Stimulated activated memory B cell treated with anti-CD40 and anti-IgM and Interleukin-4, amounts not matched to agents 10 μg/mL and 1 μg/mL and 100 μg/mL, for 72 hours (primary cell): ENCODE data around the gene KCNJ10.

ENCODE experiments used
- ATAC-seq: fragments of 150-1000 bp; cut with Tn5 transposase; 2 replicates; pipeline ENCODE4 v1.10.0; 2021
- H3K27ac Mint-ChIP-seq: one replicate; pipeline ENCODE4 v1.8.0; 2022; ENCODE audit warnings: mild to moderate bottlenecking, mixed read lengths
- H3K27me3 Mint-ChIP-seq: one replicate; pipeline ENCODE4 v1.8.0; 2022; ENCODE audit warnings: mixed read lengths
- H3K36me3 Mint-ChIP-seq: one replicate; pipeline ENCODE4 v1.8.0; 2022; ENCODE audit warnings: mixed read lengths
- H3K4me1 Mint-ChIP-seq: one replicate; pipeline ENCODE4 v1.8.0; 2022; ENCODE audit warnings: mixed read lengths
- H3K4me3 Mint-ChIP-seq: one replicate; pipeline ENCODE4 v1.8.0; 2022; ENCODE audit warnings: mild to moderate bottlenecking, moderate library complexity, mixed read lengths
- H3K9me3 Mint-ChIP-seq: one replicate; pipeline ENCODE4 v1.8.0; 2022; ENCODE audit warnings: mixed read lengths

KCNJ10 gene

GRCh38 chr1:159987186-159987585 lies 82.8 kb downstream of the KCNJ10 start:
- no peak overlapping the region for H3K27ac Mint-ChIP-seq
- no peak for ATAC-seq

GRCh38 chr1:159986531-159986930 lies 83.4 kb downstream of the KCNJ10 start:
- H3K9me3 Mint-ChIP-seq = no peaks in the 10 kb centered on the region
- H3K4me3 Mint-ChIP-seq = no peak overlapping the region
- H3K27me3 Mint-ChIP-seq = peaks cover 18% of the 10 kb centered on the region
- ATAC-seq = no peak
- H3K4me1 Mint-ChIP-seq = no peaks in the 10 kb centered on the region
- H3K27ac Mint-ChIP-seq = no peak overlapping the region
- no peaks in the 10 kb centered on the region for H3K36me3 Mint-ChIP-seq

More at GRCh38 chr1:159987186-159987585, 82.8 kb downstream of the KCNJ10 start:
- peaks cover 15% of the 10 kb centered on the region for H3K27me3 Mint-ChIP-seq
- H3K36me3 Mint-ChIP-seq = no peaks in the 10 kb centered on the region
- no peak overlapping the region for H3K4me3 Mint-ChIP-seq
- no peaks in the 10 kb centered on the region for H3K4me1 Mint-ChIP-seq
- no peaks in the 10 kb centered on the region for H3K9me3 Mint-ChIP-seq

- Mint-ChIP-seq H3K4me3 (no peak overlapping the region), H3K27ac (no peak overlapping the region), H3K9me3 (no peaks in the 10 kb centered on the region), H3K4me1 (no peaks in the 10 kb centered on the region), H3K27me3 (peaks cover 20% of the 10 kb centered on the region), H3K36me3 (no peaks in the 10 kb centered on the region)
- no peak for ATAC-seq
Measured at GRCh38 chr1:159986093-159986492, 83.9 kb downstream of the KCNJ10 start.

GRCh38 chr1:159985473-159985872 lies 84.5 kb downstream of the KCNJ10 start:
- Mint-ChIP-seq H3K36me3 (no peaks in the 10 kb centered on the region), H3K4me3 (no peak overlapping the region), H3K9me3 (no peaks in the 10 kb centered on the region), H3K27ac (no peak overlapping the region), H3K4me1 (no peaks in the 10 kb centered on the region), H3K27me3 (peaks cover 26% of the 10 kb centered on the region)
- ATAC-seq = no peak

- Mint-ChIP-seq H3K27ac (no peak overlapping the region), H3K9me3 (no peaks in the 10 kb centered on the region), H3K27me3 (peaks cover 43% of the 10 kb centered on the region), H3K36me3 (no peaks in the 10 kb centered on the region), H3K4me1 (no peaks in the 10 kb centered on the region), H3K4me3 (no peak overlapping the region)
- ATAC-seq = no peak
Measured at GRCh38 chr1:159983681-159984080, 86.3 kb downstream of the KCNJ10 start.

- no peak for ATAC-seq
- Mint-ChIP-seq H3K4me1 (no peaks in the 10 kb centered on the region), H3K4me3 (no peak overlapping the region), H3K9me3 (no peaks in the 10 kb centered on the region), H3K27me3 (peaks cover 43% of the 10 kb centered on the region), H3K36me3 (no peaks in the 10 kb centered on the region), H3K27ac (no peak overlapping the region)
Measured at GRCh38 chr1:159982280-159982679, 87.7 kb downstream of the KCNJ10 start.

- no peaks in the 10 kb centered on the region for H3K9me3 Mint-ChIP-seq
- H3K4me1 Mint-ChIP-seq = no peaks in the 10 kb centered on the region
- no peak overlapping the region for H3K4me3 Mint-ChIP-seq
- peaks cover 49% of the 10 kb centered on the region for H3K27me3 Mint-ChIP-seq
- ATAC-seq = no peak
- H3K36me3 Mint-ChIP-seq = no peaks in the 10 kb centered on the region
- no peak overlapping the region for H3K27ac Mint-ChIP-seq
Measured at GRCh38 chr1:159981351-159982055, 88.5 kb downstream of the KCNJ10 start.

GRCh38 chr1:159980786-159981185 lies 89.2 kb downstream of the KCNJ10 start:
- H3K27ac Mint-ChIP-seq = no peak overlapping the region
- no peak overlapping the region for H3K4me3 Mint-ChIP-seq
- H3K36me3 Mint-ChIP-seq = no peaks in the 10 kb centered on the region
- no peak for ATAC-seq
- H3K27me3 Mint-ChIP-seq = peaks cover 52% of the 10 kb centered on the region
- no peaks in the 10 kb centered on the region for H3K9me3 Mint-ChIP-seq
- no peaks in the 10 kb centered on the region for H3K4me1 Mint-ChIP-seq

GRCh38 chr1:159980076-159980475 lies 89.9 kb downstream of the KCNJ10 start:
- no peaks in the 10 kb centered on the region for H3K4me1 Mint-ChIP-seq
- ATAC-seq = no peak
- no peak overlapping the region for H3K27ac Mint-ChIP-seq
- H3K36me3 Mint-ChIP-seq = no peaks in the 10 kb centered on the region
- H3K4me3 Mint-ChIP-seq = no peak overlapping the region
- H3K27me3 Mint-ChIP-seq = peaks cover 48% of the 10 kb centered on the region
- H3K9me3 Mint-ChIP-seq = no peaks in the 10 kb centered on the region

- Mint-ChIP-seq H3K27me3 (peaks cover 46% of the 10 kb centered on the region), H3K9me3 (no peaks in the 10 kb centered on the region), H3K4me1 (no peaks in the 10 kb centered on the region), H3K36me3 (no peaks in the 10 kb centered on the region), H3K27ac (no peak overlapping the region), H3K4me3 (no peak overlapping the region)
- ATAC-seq = no peak
Measured at GRCh38 chr1:159979257-159979656, 90.7 kb downstream of the KCNJ10 start.

- Mint-ChIP-seq H3K36me3 (no peaks in the 10 kb centered on the region), H3K9me3 (no peaks in the 10 kb centered on the region), H3K27me3 (peaks cover 46% of the 10 kb centered on the region), H3K4me1 (no peaks in the 10 kb centered on the region), H3K4me3 (no peak overlapping the region), H3K27ac (no peak overlapping the region)
- peak; percentile 4 for ATAC-seq
Measured at GRCh38 chr1:159978107-159978398, 91.9 kb downstream of the KCNJ10 start.

GRCh38 chr1:159977364-159978106 lies 92.4 kb downstream of the KCNJ10 start:
- Mint-ChIP-seq H3K9me3 (no peaks in the 10 kb centered on the region), H3K4me1 (no peaks in the 10 kb centered on the region), H3K27me3 (peaks cover 44% of the 10 kb centered on the region), H3K27ac (no peak overlapping the region), H3K4me3 (no peak overlapping the region), H3K36me3 (no peaks in the 10 kb centered on the region)
- ATAC-seq = peak; percentile 9

- Mint-ChIP-seq H3K4me3 (no peak overlapping the region), H3K9me3 (no peaks in the 10 kb centered on the region), H3K4me1 (no peaks in the 10 kb centered on the region), H3K27me3 (peaks cover 23% of the 10 kb centered on the region), H3K36me3 (no peaks in the 10 kb centered on the region), H3K27ac (no peak overlapping the region)
- ATAC-seq = no peak
Measured at GRCh38 chr1:159974350-159974965, 95.5 kb downstream of the KCNJ10 start.

- no peaks in the 10 kb centered on the region for H3K36me3 Mint-ChIP-seq
- peaks cover 27% of the 10 kb centered on the region for H3K27me3 Mint-ChIP-seq
- H3K27ac Mint-ChIP-seq = no peak overlapping the region
- H3K9me3 Mint-ChIP-seq = no peaks in the 10 kb centered on the region
- ATAC-seq = no peak
- H3K4me3 Mint-ChIP-seq = no peak overlapping the region
- no peaks in the 10 kb centered on the region for H3K4me1 Mint-ChIP-seq
Measured at GRCh38 chr1:159973350-159973940, 96.5 kb downstream of the KCNJ10 start.

GRCh38 chr1:159972443-159973205 lies 97.3 kb downstream of the KCNJ10 start:
- ATAC-seq = no peak
- H3K27me3 Mint-ChIP-seq = peaks cover 35% of the 10 kb centered on the region
- H3K4me3 Mint-ChIP-seq = no peak overlapping the region
- H3K9me3 Mint-ChIP-seq = no peaks in the 10 kb centered on the region
- H3K27ac Mint-ChIP-seq = no peak overlapping the region
- H3K36me3 Mint-ChIP-seq = no peaks in the 10 kb centered on the region
- H3K4me1 Mint-ChIP-seq = no peaks in the 10 kb centered on the region
